Measurements from ENCODE around the gene ARFRP1. TPM values are rescaled to one million over a fixed set of nuclear protein-coding genes. Genes with fewer than 3 reads are reported as not detected.

Gene ARFRP1
- total and polyA plus RNA-seq, 8 donors: 7.6 to 103 (median 35.9) TPM

DNA sequence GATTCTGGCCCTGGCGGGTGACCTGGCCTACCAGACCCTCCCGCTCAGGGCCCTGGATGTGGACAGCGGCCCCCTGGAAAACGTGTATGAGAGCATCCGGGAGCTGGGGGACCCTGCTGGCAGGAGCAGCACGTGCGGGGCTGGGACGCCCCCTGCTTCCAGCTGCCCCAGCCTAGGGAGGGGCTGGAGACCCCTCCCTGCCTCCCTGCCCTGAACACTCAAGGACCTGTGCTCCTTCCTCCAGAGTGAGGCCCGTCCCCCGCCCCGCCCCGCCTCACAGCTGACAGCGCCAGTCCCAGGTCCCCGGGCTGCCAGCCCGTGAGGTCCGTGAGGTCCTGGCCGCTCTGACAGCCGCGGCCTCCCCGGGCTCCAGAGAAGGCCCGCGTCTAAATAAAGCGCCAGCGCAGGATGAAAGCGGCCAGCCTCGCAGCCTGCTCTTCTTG is 30.9 kb upstream of the ARFRP1 start:
- H3K4me1 ChIP-seq: peaks cover 43 to 67% (median 59%) of the 10 kb centered on the region in 4 donors
- peak overlapping the region; percentile 84 to 90 (median 88) for H3K27ac ChIP-seq
- H3K4me3 ChIP-seq: peak overlapping the region; percentile 52 to 61 (median 58)
- DNase-seq: peak; percentile 80 to 84
- H3K36me3 ChIP-seq: peaks cover 24 to 53% (median 49%) of the 10 kb centered on the region in 4 donors
- intact Hi-C loops (cut with DNase I; ENCODE audit: low total_unique reads): no loop called here
- H3K27me3 ChIP-seq: peaks cover 0 to 6% (median 0%) of the 10 kb centered on the region in 3 donors
- TF ChIP-seq POLR2AphosphoS5 (IDR thresholded peaks at IDR 0.05) (no peak), EP300 (IDR thresholded peaks at IDR 0.05) (no peak), POLR2A (IDR thresholded peaks at IDR 0.05) (no peak)
- TF ChIP-seq, protein P1, sequence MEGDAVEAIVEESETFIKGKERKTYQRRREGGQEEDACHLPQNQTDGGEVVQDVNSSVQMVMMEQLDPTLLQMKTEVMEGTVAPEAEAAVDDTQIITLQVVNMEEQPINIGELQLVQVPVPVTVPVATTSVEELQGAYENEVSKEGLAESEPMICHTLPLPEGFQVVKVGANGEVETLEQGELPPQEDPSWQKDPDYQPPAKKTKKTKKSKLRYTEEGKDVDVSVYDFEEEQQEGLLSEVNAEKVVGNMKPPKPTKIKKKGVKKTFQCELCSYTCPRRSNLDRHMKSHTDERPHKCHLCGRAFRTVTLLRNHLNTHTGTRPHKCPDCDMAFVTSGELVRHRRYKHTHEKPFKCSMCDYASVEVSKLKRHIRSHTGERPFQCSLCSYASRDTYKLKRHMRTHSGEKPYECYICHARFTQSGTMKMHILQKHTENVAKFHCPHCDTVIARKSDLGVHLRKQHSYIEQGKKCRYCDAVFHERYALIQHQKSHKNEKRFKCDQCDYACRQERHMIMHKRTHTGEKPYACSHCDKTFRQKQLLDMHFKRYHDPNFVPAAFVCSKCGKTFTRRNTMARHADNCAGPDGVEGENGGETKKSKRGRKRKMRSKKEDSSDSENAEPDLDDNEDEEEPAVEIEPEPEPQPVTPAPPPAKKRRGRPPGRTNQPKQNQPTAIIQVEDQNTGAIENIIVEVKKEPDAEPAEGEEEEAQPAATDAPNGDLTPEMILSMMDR (IDR thresholded peaks at IDR 0.05): no peak
- 3 to 31% (median 16%) methylated on average over 10 to 26 of the region's 26 CpGs for WGBS, 5 donors
- H3K9me3 ChIP-seq: no peaks in the 10 kb centered on the region

- H3K27me3 ChIP-seq: peaks cover 0 to 6% (median 0%) of the 10 kb centered on the region in 3 donors
- no peak for TF ChIP-seq POLR2AphosphoS5 (IDR thresholded peaks at IDR 0.05)
- no peak for TF ChIP-seq POLR2A (IDR thresholded peaks at IDR 0.05)
- no peak for TF ChIP-seq EP300 (IDR thresholded peaks at IDR 0.05)
- peak overlapping the region; percentile 54 to 90 (median 88) for H3K27ac ChIP-seq
- H3K4me3 ChIP-seq: peak overlapping the region; percentile 44 to 61 (median 56)
- 3 to 26% (median 16%) methylated on average over 15 to 43 of the region's 43 CpGs for WGBS, 5 donors
- H3K4me1 ChIP-seq: peaks cover 43 to 67% (median 59%) of the 10 kb centered on the region in 4 donors
- H3K36me3 ChIP-seq: peaks cover 29 to 53% (median 49%) of the 10 kb centered on the region in 4 donors
- peak in 1 of 2 donors; percentile 63 for DNase-seq
- intact Hi-C loops (cut with DNase I; ENCODE audit: low total_unique reads): no loop called here
- no peaks in the 10 kb centered on the region for H3K9me3 ChIP-seq
These were observed 30.3 kb upstream of the ARFRP1 start for GRCh38 chr20:63737945-63738686.

GRCh38 chr20:63737695-63737944 is 29.8 kb upstream of the ARFRP1 start:
- peak overlapping the region; percentile 40 to 61 (median 52) for H3K4me3 ChIP-seq

DNA sequence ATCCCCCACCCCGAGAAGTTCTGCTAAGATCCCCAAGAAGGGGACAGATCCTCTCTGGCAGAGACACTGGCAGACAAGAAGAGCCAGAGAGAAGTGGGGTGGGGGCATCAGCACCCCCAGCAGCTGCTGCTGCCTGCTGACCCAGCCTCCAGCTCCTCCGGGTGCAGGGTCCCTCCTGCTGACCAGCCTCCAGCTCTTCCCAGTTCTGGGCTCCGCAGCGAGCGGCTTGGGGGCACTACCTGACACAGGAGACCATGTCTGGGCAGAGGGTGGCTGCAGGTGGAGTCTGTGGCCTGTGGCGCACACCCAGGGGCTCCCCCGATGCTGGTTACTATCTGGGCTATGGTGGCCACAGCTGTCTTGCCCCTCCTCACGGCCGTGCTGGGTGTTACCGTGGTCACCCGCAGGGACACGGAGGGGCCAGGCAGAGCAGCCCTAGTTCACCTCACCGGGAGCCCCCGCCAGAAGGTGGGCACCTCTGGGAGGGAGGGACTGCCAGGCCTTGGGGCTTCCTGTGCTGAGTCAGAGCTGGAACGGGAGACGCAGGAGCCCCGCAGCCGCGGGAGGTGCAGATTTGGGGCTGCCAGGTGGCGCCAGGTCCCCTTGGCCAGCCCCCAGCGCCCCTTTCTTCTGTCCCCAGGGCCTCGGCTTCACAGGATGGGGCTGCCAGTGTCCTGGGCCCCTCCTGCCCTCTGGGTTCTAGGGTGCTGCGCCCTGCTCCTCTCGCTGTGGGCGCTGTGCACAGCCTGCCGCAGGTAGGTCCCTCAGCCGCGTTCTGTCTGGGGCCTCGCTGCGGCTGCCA is 29.3 kb upstream of the ARFRP1 start:
- peak overlapping the region; percentile 52 to 88 (median 79) for H3K27ac ChIP-seq

More at GRCh38 chr20:63737695-63737944, 29.8 kb upstream of the ARFRP1 start:
- intact Hi-C loops (cut with DNase I; ENCODE audit: low total_unique reads): no loop called here
- no peak for DNase-seq
- TF ChIP-seq, protein P1 (IDR thresholded peaks at IDR 0.05): no peak
- no peak for TF ChIP-seq EP300 (IDR thresholded peaks at IDR 0.05)
- no peak for TF ChIP-seq POLR2A (IDR thresholded peaks at IDR 0.05)
- no peak for TF ChIP-seq POLR2AphosphoS5 (IDR thresholded peaks at IDR 0.05)
- Histone ChIP-seq H3K27ac (peak overlapping the region; percentile 48 to 88 (median 79)), H3K9me3 (no peaks in the 10 kb centered on the region), H3K4me1 (peaks cover 43 to 63% (median 59%) of the 10 kb centered on the region in 4 donors), H3K36me3 (peaks cover 24 to 50% (median 46%) of the 10 kb centered on the region in 4 donors), H3K27me3 (peaks cover 0 to 6% (median 0%) of the 10 kb centered on the region in 3 donors)
- WGBS, 5 donors: 0 to 3% (median 1%) methylated on average over 8 to 26 of the region's 26 CpGs; no CpG with 5 or more reads in 1 of the 5 donors

More for the DNA sequence above, 29.3 kb upstream of the ARFRP1 start:
- TF ChIP-seq POLR2A (IDR thresholded peaks at IDR 0.05): no peak
- TF ChIP-seq, protein P1 (IDR thresholded peaks at IDR 0.05): no peak
- TF ChIP-seq POLR2AphosphoS5 (IDR thresholded peaks at IDR 0.05): no peak
- TF ChIP-seq EP300 (IDR thresholded peaks at IDR 0.05): no peak
- Histone ChIP-seq H3K9me3 (no peaks in the 10 kb centered on the region), H3K4me1 (peaks cover 43 to 59% (median 58%) of the 10 kb centered on the region in 4 donors), H3K27me3 (peaks cover 0 to 6% (median 0%) of the 10 kb centered on the region in 3 donors), H3K4me3 (peak overlapping the region; percentile 40 to 61 (median 52)), H3K36me3 (peaks cover 22 to 45% (median 41%) of the 10 kb centered on the region in 4 donors)
- 12 to 31% (median 26%) methylated on average over 5 to 30 of the region's 30 CpGs for WGBS, 5 donors
- intact Hi-C loops (cut with DNase I; ENCODE audit: low total_unique reads): no loop called here
- peak in 1 of 2 donors; percentile 59 for DNase-seq

Measured in stomach (tissue), 9 donors.